ENCODE measurements around the gene CARS1. TPM values are rescaled to one million over a fixed set of nuclear protein-coding genes. Genes with fewer than 3 reads are reported as not detected.

The CARS1 gene
- polyA plus RNA-seq, 3 donors = 24.7 to 81.4 (median 33.1) TPM

DNA sequence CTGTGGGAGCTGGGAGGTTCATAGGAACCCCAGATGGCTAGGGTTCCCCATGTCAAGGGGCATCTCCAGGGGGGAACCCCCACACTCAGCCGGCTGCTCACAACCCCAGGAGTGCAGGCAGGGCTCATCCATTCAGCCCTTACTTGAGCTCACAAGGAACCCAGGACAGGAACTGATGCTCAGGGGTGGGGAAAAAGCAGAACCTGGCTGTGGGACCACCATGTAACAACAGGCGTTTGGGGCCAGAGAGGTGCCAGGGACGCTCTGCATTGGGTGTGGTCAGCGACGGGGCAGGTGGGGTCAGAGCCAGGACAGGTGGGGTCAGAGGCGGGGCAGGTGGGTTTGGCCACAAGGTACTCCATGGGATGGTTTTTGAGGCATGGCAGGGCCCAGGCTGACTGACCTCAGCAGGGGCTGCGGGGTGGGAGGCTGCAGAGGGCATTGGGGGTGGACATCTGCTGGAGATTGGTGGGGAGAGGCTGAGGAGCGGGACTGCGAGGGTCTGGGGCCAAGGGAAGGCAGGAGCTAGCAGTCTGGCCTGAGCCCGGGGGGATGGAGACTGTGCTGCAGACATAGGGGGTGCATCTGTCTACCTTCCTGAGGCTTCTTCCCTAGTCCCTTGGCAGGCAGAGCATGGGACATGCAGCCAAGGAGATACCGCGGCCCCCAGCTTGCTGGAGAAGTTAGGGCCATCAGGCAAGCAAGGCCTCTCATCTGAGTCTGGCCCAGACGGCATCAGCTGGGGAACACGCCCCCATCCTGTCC is 34.0 kb upstream of the CARS1 start:
- 67 to 78% (median 75%) methylated on average over 14 of the region's 14 CpGs for WGBS, 3 donors
- H3K27ac ChIP-seq (ENCODE audit: low read depth, low read length) = no peak overlapping the region

DNA sequence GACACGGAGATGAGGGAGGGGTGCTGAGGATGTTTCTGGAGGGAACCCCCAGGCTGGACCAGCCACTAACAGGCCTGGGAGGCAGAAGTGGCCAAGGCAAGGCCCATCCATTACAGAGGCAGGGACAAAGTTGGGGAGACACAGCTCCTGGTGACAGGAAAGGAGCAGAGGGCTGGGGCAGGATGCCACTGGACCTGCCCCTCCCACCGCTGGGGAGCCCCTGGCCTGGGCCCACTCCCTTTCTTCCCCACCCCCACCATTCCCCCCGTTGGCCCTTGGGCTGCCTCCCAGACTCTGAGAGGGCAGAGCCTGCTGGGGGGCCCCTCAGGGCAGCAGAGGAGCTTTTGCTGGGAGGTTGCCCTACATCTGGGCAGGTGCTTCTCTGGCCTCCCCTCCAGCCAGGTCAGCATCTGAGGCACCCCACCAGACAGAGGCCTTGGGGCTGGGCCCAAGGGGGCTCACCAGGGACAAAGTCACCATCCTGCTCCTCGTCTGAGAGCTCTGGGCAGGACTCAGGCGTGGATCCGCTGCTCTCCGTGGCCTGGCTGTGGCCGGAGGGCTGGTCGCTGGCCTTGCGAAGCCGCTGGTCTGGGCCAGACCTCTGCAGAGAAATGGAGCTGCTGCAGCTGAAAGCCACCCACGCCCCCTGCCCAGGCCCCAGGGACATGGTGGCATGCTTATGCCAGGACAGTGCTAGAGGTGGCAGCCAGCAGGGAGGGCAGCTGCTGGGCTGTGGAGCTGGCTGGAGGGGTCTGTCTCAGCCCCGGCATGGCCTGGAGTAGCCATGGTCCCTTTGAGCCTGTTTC is 33.1 kb upstream of the CARS1 start:
- WGBS, 3 donors = 91 to 94% (median 93%) methylated on average over 13 of the region's 13 CpGs
- H3K27ac ChIP-seq (ENCODE audit: low read depth, low read length) = no peak overlapping the region

DNA sequence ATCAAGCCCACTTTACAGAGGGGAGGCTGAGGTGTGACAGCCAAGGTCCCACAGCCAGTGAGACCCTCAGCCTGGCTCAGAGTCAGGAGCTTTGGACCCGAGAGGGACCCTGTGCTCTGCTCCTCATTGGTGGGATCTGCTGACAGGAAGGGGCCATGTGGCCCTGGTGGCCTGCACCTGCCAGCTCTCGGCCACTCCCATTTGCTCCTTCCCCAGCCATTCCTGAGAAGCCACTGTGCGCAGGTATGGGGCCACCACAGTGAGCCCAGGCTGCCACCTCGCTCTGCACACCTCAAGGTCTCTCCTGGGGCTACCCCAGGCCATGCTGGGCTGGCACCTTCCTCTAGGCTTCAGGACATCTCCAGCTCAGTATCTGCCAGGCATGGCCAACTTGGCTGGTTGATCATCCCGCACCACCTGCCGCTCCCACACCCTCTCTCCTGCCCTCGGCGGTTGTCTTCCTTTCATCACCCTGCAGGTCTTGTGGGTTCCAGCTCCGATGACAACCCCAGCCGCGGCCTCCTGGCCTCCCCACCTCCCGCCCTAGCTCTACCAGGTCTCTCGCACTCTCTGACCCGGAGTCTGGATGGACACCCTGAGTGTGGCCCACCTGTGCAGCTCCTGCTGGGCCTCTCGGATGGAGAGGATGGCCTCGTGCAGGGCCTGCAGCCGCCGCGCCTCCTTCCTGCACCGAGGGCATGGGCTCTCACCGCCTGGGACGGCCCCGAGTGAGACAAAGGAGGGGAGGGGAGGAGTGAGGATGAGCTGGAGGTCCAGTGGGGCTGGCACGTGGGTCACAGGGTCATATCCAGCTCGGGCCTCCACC is 32.2 kb upstream of the CARS1 start:
- H3K27ac ChIP-seq (ENCODE audit: low read depth, low read length) = no peak overlapping the region
- WGBS, 3 donors = 87 to 91% (median 90%) methylated on average over 21 to 25 of the region's 25 CpGs

DNA sequence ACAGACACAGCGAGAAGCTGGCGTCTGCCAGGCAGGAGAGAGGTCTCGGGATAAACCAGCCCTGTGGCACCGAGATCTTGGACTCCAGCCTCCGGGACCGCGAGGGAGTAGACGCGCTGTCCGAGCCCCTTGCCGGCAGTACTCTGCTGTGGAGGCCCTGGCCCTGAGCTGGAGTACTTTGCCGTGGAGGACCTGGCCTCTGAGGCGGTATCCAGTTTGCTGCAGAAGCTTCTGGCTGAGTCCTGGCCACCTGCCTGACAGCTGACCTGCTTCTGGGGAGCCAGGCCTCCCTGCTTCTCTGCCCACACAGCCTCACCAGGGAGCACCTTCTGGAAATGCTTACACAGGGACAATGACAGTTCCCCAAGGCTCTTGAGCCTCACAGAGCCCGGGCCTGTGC is 31.6 kb upstream of the CARS1 start:
- 83 to 90% (median 88%) methylated on average over 14 of the region's 14 CpGs for WGBS, 3 donors
- H3K27ac ChIP-seq (ENCODE audit: low read depth, low read length) = no peak overlapping the region

DNA sequence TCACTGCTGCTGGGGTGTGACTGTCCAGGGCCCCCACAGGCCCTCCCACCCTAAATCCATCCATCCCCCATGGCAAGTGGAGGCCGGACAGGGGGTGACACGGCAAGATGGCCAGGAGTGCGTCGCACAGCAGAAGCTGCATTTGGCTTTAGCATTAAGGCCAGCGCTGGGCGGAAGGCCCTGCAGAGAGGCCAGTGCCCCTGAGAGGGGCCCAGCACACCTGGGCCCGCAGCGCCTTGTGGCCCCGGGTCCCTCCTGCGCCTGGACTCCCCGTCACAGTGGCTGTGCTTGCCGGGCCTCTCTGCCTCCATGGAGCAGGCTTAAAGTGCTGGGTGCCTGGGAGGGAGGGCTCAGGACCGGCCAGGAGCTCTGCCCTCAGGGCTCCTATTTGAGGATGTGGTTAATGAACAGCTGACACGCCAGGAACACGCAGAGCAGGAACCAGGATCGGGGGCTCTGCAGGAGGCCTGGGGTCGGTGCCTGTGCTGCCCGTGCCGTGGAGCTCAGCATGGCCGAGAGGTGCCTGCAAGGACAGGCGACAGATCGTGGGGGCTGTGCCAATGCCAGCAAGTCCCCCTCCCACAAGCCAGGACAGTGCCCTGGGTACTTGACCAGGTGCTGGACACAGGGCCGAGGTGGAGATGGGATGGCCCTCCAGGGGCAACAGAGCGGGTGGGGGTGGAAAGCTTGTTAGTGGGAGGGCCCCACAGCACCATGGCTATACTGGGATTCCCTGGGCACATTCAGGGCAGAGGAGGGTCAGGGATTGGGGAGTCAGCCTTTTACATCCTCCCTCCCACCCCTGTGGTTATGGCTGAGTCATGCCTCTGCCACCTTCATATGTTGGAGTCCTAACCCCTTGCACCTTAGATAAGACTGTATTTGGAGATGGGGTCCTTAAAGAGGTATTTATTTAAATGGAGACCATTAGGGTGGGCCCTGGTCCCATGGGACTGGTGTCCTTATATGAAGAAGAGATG is 30.9 kb upstream of the CARS1 start:
- 76 to 83% (median 76%) methylated on average over 23 to 24 of the region's 24 CpGs for WGBS, 3 donors
- H3K27ac ChIP-seq (ENCODE audit: low read depth, low read length) = no peak overlapping the region

DNA sequence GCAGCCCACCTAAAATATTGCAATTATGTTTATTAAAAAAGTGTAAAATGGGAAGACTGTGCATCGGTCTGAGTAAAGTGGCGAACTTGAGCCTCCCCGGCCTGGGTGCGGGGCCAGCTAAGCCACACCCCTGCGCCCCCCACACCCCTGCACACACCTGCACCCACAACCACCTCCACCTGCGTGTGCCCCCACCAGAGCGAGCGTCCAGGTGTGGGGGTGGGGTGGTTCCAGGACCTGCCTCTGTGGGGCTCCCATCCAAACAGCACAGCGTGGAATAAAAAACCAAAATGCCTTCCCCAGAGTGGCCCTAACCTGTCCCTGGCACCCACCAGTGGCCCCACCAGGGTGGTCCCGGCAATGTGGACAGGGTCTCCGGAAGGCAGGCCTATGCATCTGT is 30.1 kb upstream of the CARS1 start:
- 87 to 96% (median 90%) methylated on average over 11 of the region's 11 CpGs for WGBS, 3 donors
- no peak overlapping the region for H3K27ac ChIP-seq (ENCODE audit: low read depth, low read length)

DNA sequence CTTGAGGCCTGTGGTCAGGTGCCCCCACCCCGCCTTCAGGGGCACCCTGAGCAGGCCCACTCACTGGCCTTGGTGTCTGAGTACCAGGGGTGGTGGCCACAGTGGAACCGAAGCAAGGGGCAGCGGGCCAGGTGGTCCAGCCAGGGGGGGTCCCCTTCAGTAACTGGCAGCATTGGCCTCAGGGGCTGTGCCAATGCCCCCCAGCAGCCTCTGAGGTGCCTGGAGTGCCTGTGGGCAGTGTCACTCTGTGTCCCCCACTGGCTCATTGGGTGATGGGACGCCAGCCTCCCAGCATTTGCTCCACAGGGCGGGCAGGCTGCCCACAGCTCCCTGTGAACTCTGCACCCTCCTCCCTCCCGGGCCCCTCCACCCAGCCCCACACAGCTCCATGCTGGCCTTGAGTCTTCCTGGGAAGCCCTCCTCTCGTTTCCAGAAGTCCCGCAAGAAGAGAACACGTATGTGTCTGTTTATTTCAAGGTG is 29.5 kb upstream of the CARS1 start:
- 71 to 77% (median 74%) methylated on average over 9 of the region's 9 CpGs for WGBS, 3 donors
- no peak overlapping the region for H3K27ac ChIP-seq (ENCODE audit: low read depth, low read length)

DNA sequence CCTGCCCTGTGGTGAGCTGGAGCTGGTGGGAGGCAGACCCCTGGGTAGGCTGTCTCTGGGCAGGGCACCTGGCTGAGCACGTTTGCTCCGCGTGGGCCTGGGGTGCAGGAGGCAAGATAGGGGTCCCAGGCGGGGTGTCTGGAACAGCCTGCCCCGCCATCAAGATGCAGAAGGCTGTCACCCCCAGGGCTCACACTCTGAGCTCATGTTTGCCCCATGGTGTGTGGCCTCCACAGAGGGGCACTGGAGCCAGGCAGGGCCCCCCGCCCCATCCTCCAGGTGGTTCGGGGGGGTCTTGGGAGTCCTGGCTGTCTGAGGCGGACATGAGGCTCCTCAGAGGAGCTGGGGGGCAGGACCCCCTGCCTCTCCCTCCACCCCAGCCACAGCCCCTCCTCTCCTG is 28.9 kb upstream of the CARS1 start:
- WGBS, 3 donors = 71 to 74% (median 72%) methylated on average over 6 to 8 of the region's 8 CpGs
- no peak overlapping the region for H3K27ac ChIP-seq (ENCODE audit: low read depth, low read length)

DNA sequence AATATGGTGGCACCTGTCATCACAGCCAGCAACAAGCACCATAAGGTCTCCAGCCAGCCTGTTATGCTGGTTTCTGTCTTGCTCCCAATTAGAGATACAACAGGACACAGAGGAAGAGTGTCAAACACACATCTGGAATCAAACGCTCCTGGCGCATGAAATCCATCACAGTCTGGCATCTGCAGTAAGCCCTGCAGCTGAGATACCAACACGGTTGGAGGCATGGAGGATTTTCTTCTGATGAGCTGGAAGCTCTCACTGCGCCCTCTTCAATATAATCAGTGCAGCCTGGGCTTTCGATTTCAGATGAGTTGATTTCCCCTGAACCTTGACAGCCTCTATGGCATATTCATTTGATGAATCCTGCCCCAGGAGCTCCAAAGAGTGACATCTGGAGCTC is 27.8 kb upstream of the CARS1 start:
- H3K27ac ChIP-seq (ENCODE audit: low read depth, low read length) = no peak overlapping the region
- 61 to 64% (median 63%) methylated on average over 5 of the region's 5 CpGs for WGBS, 3 donors

DNA sequence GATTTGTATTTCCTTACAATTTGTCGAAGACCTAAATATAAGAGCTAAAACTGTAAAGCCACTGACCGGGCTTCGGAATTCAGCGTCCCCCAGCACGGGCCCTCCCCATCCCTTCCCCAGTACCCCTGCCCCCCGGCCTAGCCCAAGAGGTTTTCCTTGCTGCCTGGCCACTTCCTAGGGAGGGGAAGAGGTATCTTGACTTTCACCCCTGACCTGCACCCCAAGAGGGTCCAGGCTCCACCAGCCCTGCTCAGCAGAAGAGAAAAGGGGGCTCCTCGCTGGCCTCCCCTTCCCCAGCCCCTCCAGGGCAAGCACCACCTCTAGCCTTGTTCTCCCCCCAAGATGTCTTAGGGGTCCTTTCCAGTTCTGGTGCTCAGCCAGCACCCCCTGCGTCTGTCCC is 26.1 kb upstream of the CARS1 start:
- WGBS, 3 donors = 49 to 84% (median 59%) methylated on average over 8 of the region's 8 CpGs
- no peak overlapping the region for H3K27ac ChIP-seq (ENCODE audit: low read depth, low read length)

DNA sequence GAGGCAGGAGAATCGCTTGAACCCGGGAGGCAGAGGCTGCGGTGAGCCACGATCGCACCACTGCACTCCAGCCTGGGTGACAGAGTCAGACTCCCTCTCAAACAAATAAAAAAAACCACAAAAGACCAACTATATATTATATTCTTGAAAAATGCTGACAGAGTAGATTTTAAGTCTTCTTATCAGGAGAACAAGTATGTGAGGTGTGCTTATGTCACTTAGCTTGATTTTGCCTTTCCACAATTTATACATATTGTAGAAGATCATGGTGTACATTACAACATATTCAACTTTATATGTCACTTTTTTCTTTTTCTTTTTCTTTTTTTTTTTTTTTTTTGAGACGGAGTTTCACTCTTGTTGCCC is 24.1 kb upstream of the CARS1 start:
- 79 to 95% (median 92%) methylated on average over 5 to 6 of the region's 6 CpGs for WGBS, 3 donors

DNA sequence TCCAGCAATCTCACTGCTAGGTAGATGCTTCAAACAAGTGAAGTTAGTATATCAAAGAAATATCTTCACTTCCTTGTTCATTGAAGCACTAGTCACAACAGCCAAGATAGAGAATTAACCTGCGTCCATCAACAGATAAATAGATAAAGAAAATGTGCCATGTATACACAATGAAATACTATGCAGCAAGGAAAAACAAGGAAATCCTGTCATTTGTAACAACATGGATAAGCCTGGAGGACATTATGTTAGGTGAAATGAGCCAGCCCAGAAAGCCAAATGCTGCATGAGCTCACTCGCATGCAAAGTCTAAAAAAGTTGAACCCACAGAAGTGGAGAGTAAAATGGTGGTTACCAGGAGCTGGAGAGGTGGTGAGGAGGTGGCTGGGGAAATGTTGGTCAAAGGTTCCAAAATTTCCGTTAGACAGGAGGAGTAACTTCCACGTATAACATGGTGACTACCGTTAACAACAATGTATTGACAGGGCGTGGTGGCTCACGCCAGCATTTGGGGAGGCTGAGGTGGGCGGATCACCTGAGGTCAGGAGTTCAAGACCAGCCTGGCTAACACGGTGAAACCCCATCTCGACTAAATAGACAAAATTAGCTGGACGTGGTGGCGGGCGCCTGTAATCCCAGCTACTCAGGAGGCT is 23.6 kb upstream of the CARS1 start:
- H3K27ac ChIP-seq (ENCODE audit: low read depth, low read length) = no peak overlapping the region
- 83 to 86% (median 85%) methylated on average over 13 of the region's 13 CpGs for WGBS, 3 donors

More for the DNA sequence above, 24.1 kb upstream of the CARS1 start:
- no peak overlapping the region for H3K27ac ChIP-seq (ENCODE audit: low read depth, low read length)

DNA sequence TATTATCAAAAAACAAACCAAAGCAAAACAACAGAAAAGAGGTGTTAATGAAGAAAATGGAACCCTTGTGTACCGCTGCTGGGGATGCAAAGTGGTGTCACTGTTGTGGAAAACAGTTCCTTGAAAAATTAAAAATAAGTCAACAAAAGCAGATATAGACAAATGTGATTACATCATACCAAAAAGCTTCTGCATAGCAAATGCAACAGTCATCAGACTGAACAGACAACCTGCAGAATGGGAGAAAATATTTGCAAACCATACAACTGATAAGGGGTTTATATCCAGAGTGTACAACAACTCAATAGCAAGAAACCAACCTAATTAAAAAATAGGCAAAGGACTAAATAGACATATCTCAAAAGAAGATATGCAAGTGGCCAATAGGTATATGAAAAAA is 22.9 kb upstream of the CARS1 start:
- no peak overlapping the region for H3K27ac ChIP-seq (ENCODE audit: low read depth, low read length)
- WGBS, 3 donors = 78 to 95% (median 92%) methylated on average over 1 of the region's 1 CpG

DNA sequence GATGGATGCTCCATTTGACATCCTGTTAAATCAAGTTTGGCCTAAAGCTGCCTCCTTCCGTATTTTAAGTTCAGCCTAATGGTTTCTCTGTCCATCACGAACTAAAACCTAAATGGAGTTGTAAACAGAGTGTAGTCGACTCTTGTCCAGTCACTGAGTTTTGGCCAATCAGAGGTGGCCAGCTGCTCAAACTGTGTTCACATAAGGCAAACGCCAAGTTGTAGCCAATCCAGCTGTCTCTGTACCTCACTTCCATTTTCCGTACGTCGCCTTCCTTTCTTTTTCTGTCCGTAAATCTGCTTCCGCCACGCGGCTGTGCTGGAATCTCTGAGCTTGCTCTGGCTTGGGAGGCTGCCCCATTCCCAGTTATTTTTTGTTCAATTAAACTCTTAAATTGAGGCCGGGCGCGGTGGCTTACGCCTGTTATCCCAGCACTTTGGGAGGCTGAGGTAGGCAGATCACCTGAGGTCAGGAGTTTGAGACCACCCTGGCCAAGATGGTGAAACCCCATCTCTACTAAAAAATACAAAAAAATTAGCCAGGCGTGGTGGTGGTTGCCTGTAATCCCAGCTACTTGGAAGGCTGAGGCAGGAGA is 20.7 kb upstream of the CARS1 start:
- WGBS, 3 donors = 82 to 90% (median 82%) methylated on average over 16 of the region's 16 CpGs
- no peak overlapping the region for H3K27ac ChIP-seq (ENCODE audit: low read depth, low read length)

DNA sequence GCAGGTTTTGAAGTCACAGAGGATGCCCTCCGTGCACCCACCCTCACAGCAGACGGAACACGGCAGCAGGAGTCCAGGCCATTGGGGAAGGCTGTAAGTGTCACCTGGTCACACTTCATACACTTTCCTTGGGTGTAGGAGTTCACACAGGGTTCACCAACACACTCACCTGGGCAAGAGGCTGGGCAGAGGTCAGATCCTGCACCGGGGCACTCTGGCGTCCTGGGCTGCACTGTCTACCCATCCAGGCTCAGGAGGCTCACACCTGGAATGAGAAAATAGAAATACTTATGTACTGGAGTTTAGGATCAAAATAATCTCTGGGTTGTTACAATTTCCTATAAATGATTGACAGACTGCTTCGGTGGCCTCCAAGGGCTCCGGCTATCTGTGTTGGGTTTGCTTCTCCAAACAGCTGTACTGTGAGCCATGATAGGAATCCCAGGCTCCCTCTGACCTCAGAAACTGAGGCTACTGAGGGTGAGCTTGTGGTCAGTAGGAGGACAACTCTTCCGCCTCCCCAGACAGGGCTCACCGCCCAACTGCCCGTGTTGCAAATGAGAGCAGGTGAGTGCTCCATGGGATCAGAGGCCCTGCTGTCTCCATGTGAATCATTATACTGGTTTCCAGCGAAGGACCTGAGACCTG is 20.1 kb upstream of the CARS1 start:
- WGBS, 3 donors = 65 to 88% (median 87%) methylated on average over 11 of the region's 11 CpGs
- H3K27ac ChIP-seq (ENCODE audit: low read depth, low read length) = no peak overlapping the region

DNA sequence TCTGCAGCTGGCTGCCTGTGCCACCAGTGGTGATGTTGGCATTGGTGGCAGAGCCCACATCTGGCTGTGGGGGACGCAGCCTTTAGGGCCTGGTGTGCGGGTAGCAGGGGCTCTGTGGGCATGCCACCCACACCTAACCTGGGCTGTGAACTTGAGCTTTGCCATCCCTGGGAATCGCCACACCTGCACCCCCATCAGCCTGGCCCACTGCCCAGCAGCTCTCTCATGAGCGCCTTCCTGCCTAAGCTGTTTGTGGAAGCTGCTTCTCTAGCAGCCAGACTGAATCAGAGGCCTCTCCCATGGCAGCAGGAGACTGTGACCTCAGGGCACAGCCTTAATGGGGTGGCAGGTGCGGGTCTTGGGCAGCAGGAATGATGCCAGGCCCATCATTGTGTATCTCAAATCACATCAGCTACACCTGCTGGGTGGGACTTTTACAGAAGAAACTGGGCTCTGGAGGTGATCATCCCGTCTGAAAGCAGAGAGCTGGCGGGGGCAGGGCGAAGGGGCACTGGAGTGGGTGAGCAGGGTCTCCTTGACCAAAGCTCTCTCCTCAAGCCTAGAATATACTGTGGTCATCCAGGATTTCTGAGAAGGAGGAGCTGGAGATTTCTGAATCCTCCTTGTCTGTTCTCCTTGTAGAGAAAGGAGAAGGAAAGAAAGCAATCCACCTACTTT is 17.8 kb upstream of the CARS1 start:
- WGBS, 3 donors = 49 to 72% (median 68%) methylated on average over 8 of the region's 8 CpGs
- H3K27ac ChIP-seq (ENCODE audit: low read depth, low read length) = no peak overlapping the region
